ENCODE results near the gene C1orf116.

Gene C1orf116

DNA sequence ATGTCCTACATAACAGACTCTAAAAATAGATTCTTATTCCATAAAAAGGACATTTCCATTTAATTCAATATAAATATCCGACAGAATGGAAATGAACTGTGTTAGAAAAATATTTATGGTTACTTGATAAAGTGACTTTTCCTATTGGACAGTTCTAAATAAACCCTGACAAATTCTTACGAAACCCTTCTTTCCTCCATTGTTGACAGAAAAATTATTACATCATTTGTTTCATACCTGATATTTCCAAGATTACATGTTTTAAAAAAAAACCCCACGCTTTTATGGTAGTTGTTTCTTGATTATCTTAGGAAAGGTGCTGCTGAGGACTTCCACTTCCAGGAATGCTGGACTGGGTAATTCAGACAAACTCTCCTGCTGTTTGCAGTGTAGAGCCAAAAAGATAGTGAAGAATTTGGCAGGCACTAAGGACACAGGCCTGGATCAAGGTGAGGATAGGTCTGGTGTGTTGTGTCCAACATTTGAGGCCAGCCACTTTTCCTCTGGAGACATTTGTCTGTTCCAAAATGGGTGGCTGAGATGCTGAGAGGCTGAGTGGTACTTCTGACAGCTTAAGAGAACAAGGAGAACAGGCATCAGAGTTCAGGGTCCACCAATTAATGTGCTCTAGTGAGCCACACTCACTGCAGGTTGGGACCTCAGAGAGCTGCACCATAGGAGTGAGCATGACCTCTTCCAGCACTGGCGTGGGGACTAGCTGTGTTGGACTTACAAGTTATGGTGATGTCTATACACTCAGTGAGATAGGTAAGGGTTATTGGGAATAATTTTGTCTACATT is 7.0 kb upstream of the C1orf116 start:
- no peak for TF ChIP-seq GABPA (IDR thresholded peaks at IDR 0.05; ENCODE audit: low read depth)
- TF ChIP-seq POLR2AphosphoS5 (IDR thresholded peaks at IDR 0.05; ENCODE audit: low read depth) = no peak
- no peak for TF ChIP-seq SPI1 (IDR thresholded peaks at IDR 0.05; ENCODE audit: borderline replicate concordance, low read depth)
- TF ChIP-seq, protein P1, sequence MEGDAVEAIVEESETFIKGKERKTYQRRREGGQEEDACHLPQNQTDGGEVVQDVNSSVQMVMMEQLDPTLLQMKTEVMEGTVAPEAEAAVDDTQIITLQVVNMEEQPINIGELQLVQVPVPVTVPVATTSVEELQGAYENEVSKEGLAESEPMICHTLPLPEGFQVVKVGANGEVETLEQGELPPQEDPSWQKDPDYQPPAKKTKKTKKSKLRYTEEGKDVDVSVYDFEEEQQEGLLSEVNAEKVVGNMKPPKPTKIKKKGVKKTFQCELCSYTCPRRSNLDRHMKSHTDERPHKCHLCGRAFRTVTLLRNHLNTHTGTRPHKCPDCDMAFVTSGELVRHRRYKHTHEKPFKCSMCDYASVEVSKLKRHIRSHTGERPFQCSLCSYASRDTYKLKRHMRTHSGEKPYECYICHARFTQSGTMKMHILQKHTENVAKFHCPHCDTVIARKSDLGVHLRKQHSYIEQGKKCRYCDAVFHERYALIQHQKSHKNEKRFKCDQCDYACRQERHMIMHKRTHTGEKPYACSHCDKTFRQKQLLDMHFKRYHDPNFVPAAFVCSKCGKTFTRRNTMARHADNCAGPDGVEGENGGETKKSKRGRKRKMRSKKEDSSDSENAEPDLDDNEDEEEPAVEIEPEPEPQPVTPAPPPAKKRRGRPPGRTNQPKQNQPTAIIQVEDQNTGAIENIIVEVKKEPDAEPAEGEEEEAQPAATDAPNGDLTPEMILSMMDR (IDR thresholded peaks at IDR 0.05; ENCODE audit: insufficient read depth, low read length) = no peak
- TF ChIP-seq REST (IDR thresholded peaks at IDR 0.05; ENCODE audit: insufficient replicate concordance, low read depth) = no peak
- no peak overlapping the region for H3K27ac ChIP-seq (replicated peaks)
- no peak overlapping the region for H3K4me3 ChIP-seq (replicated peaks; ENCODE audit: insufficient read depth, low read length)
- no peak for DNase-seq (ENCODE audit: low read depth in 1 of 2, low spot score in 1 of 2)
- no peaks in the 10 kb centered on the region for H3K27me3 ChIP-seq (ENCODE audit: insufficient read depth, poor library complexity, severe bottlenecking)

DNA sequence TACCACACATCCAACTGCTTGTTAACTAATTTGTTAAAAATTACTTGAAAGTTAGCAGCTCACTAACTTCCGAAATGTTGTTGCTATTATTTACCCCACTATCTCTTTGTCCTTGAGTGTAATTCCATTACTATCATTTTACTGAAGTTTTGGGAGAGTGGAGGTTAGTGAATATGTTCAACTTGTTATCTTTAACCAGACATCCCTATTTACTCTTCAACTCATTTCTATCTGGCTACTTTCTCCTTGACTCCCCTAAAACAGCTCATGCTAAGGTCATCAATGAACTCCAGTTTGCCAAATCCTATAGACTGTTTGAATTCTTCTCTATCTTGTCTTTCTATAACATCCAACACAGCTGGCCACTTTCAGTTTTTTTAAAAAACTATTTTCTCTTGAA is 4.3 kb upstream of the C1orf116 start:
- TF ChIP-seq SPI1 (IDR thresholded peaks at IDR 0.05; ENCODE audit: borderline replicate concordance, low read depth) = no peak
- TF ChIP-seq POLR2AphosphoS5 (IDR thresholded peaks at IDR 0.05; ENCODE audit: low read depth) = no peak
- no peak for TF ChIP-seq REST (IDR thresholded peaks at IDR 0.05; ENCODE audit: insufficient replicate concordance, low read depth)
- Histone ChIP-seq H3K27ac (replicated peaks) (no peak overlapping the region), H3K27me3 (ENCODE audit: insufficient read depth, poor library complexity, severe bottlenecking) (no peaks in the 10 kb centered on the region), H3K4me3 (replicated peaks; ENCODE audit: insufficient read depth, low read length) (no peak overlapping the region)
- DNase-seq (ENCODE audit: low read depth in 1 of 2, low spot score in 1 of 2) = no peak

DNA sequence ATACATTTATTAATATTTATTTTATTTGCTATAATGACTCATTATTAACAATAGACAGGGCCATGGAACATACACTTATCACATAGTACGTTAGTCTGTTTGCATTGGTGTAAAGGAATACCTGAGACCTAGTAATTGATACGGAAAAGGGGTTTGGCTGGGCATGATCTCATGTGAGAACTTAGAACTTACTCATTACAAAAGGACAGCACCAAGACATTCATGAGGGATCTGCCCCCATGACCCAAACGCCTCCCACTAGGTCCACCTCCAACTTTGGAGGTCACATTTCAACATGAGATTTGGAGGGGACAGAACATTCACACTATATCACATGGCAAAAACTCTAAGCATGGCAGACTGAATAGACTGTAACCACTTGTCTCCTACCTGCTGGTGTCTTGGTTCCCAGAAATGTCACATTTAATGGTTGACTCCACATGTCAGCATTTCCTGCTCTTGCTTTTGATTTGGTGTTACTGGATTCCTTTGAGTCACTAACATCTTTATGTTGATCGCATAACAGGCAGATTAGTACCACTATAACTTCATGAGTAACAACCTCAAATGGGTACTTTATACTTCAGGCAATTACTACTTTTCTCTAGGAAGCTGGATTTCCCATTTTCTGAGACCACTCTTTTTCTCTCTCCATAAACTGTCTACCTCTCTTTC is 3.5 kb upstream of the C1orf116 start:
- Histone ChIP-seq H3K4me3 (replicated peaks; ENCODE audit: insufficient read depth, low read length) (no peak overlapping the region), H3K27ac (replicated peaks) (no peak overlapping the region), H3K27me3 (ENCODE audit: insufficient read depth, poor library complexity, severe bottlenecking) (no peaks in the 10 kb centered on the region)
- TF ChIP-seq REST (IDR thresholded peaks at IDR 0.05; ENCODE audit: insufficient replicate concordance, low read depth) = no peak
- TF ChIP-seq POLR2AphosphoS5 (IDR thresholded peaks at IDR 0.05; ENCODE audit: low read depth) = no peak
- TF ChIP-seq, protein P1 (IDR thresholded peaks at IDR 0.05; ENCODE audit: insufficient read depth, low read length) = no peak
- no peak for DNase-seq (ENCODE audit: low read depth in 1 of 2, low spot score in 1 of 2)
